ENCODE data around the gene WARS2.

The WARS2 gene

GRCh38 chr1:118993700-118994026 is 146.8 kb downstream of the WARS2 start:
- DNase-seq = no peak

GRCh38 chr1:118992868-118993699 is 147.4 kb downstream of the WARS2 start:
- DNase-seq = no peak

- no peak for DNase-seq
Observed at GRCh38 chr1:118992237-118992825, 148.1 kb downstream of the WARS2 start.

DNA sequence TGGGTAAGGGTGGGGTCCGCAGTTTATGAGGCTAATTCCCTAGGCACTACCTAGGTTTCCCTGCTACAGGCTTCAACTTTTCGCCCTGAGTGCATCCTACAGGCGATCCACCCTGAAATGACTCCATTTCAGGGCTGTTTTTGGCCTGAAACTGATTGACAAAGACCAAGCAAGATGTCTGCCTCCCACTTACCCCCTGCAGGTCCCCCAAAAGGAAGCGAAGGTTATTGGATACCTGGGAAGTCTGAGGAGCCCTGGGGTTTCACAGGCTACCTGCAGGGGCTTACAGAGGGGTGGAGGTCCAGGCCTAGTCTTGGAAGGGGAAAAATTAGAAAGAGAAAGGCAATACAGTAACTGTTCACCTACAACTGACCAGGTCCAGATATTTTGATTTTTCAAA is 149.0 kb downstream of the WARS2 start:
- no peak for DNase-seq

DNA sequence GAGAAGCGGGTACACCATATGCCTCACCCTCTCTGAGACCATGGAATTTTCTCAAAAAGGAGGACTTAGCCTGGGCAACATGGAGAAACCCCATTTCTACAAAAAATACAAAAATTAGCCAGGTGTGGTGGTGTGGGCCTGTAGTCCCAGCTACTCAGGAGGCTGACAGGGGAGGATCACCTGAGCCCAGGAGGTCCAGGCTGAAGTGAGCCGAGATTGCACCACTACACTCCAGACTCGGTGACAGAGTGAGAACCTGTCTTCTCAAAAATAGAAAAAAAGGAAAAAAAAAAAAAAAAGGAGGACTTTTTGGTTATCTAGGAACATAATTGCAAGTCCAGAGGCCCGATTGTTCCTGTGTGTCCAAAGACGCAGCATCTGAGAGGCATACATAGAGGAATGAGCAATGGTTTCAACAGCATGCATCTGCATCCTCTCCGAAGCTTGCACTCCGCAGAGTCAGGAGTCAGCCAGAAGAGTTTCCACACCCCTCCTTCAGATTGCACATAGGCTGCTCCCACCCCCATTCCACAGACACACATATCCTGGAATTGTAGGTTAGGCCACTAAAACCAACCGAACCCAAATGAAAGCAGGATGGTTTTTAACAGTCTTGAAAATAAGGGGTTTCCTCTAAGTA is 149.8 kb downstream of the WARS2 start:
- no peak for DNase-seq

DNA sequence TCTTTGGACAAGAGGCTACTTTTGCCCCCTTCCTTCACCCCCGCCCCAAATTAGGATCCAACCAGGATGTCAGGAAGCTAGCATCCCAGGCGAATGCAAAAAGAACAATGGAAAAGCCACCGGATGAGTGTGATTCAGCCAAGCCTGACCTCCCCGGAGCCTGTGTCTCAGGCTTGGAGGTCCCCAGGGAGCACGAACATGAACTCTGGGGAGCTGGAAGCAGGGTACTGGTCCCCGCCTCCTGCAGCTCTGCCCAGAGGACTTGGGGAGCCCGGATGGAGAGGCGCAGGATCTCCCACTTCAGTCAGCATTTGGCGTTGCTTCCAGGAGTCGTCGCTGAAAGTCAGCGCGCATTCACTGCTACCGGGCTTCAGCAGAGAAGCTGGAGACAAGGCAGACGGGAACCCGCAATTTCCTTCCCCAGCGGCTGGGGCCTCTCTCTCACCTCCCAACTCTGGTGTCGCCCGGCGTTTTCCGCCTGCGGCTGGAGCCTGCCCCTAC is 150.5 kb downstream of the WARS2 start:
- DNase-seq = no peak

GRCh38 chr1:118989006-118989815 is 151.2 kb downstream of the WARS2 start:
- DNase-seq = no peak

GRCh38 chr1:118988186-118989005 is 152.1 kb downstream of the WARS2 start, which contains the start of gene TBX15:
Gene TBX15, minus strand, starts transcription at chr1:118988343. Its CDS starts 548 bp downstream, at chr1:118987795.
- no peak for DNase-seq

DNA sequence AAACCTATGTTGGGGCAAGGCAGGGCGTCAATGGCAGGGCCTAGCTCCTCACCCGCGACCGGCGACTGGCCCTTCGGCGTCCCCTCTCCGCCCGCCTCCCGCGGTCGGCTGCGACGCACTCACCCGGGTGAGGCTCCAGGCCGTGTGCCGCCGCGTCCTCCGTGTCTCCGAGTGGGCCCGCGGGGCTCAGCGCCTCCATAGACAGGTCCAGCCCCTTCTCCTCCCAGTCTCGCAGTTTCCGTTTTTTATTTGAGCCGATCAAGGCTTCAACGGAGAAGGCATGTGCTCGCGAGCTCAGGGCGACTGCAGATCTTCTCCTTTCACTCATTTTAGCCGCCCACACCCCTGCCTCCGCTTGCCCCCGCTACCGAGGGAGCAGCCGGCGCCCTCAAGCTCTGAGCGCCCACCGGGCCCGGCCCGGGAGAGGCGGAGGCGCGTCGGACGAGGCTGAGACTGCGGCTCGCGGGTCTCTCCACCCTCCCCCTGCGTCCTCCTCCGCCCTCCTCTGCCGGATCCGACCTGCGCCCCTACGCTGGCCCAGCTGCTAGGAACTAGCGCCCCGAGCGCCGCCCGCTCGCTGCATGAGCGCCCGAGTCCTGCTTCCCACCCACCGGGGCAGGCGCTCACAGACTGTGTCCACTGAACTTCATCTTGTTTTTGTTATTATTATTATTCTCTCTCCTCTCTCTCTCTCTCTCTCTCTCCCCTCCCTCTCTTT is 152.8 kb downstream of the WARS2 start:
- no peak for DNase-seq

DNA sequence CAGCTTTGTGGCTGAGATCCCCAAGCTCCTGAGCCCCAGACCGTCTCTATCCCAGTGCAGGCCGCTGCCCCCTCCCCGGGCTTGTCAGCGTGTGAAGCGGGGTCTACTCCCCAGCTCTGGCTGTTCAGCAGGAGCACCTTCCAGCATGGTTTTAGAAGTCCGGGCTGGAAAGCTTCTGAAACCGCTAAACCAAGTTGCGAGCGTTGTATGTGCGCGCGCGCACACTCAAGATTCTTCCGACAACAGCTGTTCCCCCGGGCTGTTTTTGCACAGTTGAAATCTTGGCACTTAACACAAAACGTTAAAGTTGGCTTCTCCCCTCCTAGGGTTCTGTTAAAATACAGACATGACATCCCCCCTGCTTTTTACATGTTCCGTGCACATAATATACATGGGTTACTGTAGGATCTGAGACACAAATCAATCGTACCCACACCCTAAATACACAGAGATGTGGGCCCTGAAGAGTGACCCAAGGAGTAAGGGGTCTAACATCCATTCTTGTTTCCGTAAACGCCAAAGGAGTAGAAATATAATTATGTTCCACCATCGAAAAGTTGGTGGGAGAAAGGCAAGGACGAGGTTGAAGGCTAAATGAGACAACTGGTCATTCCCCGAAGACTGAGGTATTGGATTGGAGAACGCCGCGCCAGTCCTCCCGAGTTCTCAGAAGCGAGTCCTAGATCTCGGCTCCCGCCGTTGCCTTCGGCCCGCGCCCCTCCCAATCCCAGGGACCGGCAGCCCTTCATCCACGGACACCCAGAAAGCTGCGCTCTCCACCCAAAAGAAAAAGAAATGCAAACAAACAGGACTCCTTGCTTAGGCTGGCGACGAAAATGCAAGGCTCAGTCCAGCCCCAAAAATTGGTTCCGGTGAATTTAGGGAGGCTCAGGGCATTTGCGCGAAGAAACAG is 153.6 kb downstream of the WARS2 start:
- no peak for DNase-seq

GRCh38 chr1:118985640-118986554 is 154.6 kb downstream of the WARS2 start:
- no peak for DNase-seq

DNA sequence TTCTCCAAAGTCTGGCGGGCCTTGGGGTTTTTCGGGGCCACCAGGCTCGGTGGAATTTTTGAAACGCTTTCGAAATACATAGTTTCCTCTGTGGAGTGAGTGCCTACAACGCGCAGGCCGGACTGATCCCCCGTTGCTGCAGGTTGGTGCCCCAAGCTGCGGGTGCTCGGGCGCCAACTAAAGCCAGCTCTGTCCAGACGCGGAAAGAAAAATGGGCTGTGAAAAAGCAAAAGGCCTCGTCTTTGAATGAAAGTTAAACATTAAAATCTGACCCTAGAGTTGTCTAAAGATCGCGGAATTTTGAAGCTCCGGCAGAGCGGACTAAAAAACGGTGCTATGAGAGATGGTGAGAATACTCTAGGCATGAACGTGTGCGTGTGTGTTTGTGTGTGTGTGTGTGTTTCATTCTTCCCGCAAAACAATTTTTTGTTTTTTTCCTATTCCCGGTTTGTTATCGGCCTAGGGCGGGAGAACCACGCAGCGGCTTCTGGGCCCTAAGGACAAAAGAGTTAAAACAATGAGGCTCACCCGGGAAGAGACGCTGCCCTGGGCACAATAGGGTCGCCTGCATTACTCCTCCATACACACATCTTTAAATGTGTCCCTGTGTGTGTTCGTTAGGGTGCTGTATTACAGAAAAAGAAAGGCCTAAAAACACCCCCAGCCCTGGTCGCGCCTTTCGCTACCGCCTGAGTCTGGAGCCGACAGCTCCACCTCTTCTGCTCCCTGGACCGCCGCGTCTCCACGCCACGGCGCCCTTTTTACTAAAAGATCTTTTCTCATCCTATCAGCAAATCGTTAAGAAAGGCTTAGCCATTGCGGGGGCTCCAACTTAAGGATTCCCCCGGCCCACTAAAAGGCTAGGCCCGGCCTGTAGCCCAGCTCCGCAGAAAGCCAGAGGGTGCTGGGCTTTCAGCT is 155.5 kb downstream of the WARS2 start:
- DNase-seq = no peak

GRCh38 chr1:118984086-118984721 is 156.2 kb downstream of the WARS2 start:
- DNase-seq = no peak

DNA sequence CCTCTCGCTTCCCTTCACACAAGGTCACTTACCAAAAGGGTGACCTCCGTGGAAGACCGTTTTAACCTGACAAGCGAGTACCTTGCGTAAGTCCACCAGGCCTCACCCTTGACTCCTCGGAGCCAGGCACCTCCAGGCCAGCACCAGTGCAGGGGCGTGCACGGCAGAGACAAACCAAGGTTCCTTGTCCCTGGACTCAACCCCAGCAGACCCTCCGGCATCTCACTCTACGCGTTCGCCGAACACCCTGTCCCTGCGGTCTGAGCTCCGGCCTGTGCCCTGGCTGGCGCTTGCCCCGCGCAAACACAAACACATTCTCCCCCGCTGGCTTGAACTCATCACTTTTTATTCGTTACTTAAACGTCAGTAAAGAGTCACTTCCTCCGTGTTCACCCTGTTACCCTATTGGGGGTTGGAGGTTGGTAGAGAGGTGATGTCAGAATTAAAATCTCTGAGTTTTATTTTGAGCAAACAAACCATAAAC is 156.9 kb downstream of the WARS2 start:
- DNase-seq = no peak

DNA sequence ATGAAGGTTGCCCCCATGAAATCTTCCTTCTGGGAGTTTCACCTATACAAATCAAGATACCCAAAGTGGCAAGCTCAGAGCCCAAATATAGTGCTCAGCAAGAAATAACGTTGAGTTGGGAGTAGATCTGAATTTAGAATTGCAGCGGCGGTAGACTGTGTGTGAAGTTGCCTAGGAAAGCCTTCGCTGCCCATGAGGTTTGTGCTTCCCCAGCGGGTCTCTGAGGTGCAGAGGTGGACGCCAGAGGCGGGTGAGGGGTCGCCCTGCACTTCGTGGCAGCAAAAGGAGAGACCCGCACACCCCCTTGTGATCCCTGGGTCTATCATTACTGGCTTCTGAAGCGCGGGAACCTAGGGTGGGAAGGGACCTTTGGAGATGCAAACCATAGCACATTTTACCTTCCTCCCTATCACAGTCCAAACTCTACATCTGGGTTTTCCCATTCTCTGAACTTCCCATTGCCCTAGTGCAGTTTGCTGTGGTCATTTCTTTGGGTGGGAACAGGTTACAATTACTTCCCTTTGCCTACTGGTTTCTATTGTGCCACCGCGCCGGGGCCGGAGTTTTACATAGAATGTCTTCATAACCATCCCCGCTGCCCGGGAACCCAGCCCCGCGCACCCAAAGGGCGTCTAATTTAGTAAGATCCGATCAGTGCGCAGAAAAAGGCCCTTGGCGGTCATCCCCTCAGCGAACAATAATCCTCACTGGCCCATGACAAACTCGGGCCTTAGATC is 157.5 kb downstream of the WARS2 start:
- no peak for DNase-seq

DNA sequence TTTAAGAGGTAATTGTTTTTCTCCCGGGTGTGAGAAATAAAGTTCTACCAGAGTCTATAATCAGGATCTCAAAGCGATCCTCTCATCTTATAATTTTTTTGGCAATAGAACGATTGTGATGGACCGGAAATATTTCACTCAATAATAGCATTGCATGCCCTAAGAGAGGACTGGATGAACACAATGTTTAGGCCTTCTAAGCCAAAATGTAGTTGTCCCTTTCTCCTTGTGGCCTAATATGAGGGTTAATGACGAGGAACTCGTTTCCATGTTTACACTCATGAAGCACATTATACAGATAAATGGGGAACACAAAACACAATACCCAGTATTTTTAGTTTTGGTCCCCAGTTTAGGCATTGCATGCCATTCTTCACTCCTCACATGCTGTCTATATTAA is 158.2 kb downstream of the WARS2 start:
- no peak for DNase-seq

DNA sequence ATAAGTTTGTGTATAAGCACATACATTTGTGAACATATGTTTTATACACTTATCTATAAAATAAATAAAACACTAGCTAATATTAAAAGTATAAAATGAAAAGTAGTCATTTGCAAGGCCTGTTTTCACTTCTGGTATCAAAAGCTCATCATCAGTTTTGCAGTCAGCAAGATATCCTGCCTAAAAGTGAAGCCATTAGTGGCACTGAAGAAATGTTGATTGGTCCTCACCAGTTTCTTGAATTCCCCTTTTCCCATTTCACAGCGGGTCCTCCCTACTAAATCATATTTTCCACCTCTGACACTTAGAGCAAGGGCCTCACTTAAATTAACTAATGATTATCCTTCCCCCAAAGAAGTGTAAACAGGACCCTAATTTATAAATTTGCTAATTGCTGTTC is 159.0 kb downstream of the WARS2 start:
- DNase-seq = no peak
